Hematopoietic multipotent progenitor cell treated with erythropoietin and hydrocortisone succinate and interleukin-3 and kit ligand, for 17 days (in vitro differentiated cells): ENCODE data around the gene NUDT4.
A peak's percentile ranks its signal among the peaks of the same experiment; 100 is the strongest.

Experiments used
- DNase-seq: peaks from one replicate; pipeline ENCODE4 v3.0.0-alpha.2; 2015; ENCODE audit warnings: low spot score

The NUDT4 gene

GRCh38 chr12:93377252-93378195, at the start of gene NUDT4:
TSS of gene NUDT4 (plus strand) at chr12:93377925. CDS start at chr12:93378323, 398 bp downstream.
- DNase-seq = peak; percentile 98

- DNase-seq = no peak
These were observed 44.7 kb upstream of the NUDT4 start for GRCh38 chr12:93333054-93333453.

GRCh38 chr12:93333828-93334227, 43.9 kb upstream of the NUDT4 start:
- peak; percentile 44 for DNase-seq

GRCh38 chr12:93335603-93336162, 42.0 kb upstream of the NUDT4 start:
- no peak for DNase-seq

- no peak for DNase-seq
These were observed 41.4 kb upstream of the NUDT4 start for GRCh38 chr12:93336291-93336741.

GRCh38 chr12:93338598-93338997, 39.1 kb upstream of the NUDT4 start:
- no peak for DNase-seq

- no peak for DNase-seq
These were observed 38.0 kb upstream of the NUDT4 start for GRCh38 chr12:93339695-93340094.

- peak; percentile 77 for DNase-seq
These were observed 36.2 kb upstream of the NUDT4 start for GRCh38 chr12:93341409-93342049.

- peak; percentile 74 for DNase-seq
These were observed 30.5 kb upstream of the NUDT4 start for GRCh38 chr12:93347054-93347785.

- DNase-seq = no peak
These were observed 28.9 kb upstream of the NUDT4 start for GRCh38 chr12:93348575-93349435.

GRCh38 chr12:93351726-93352125, 26.0 kb upstream of the NUDT4 start:
- DNase-seq = no peak

GRCh38 chr12:93352321-93352720, 25.4 kb upstream of the NUDT4 start:
- DNase-seq = no peak

GRCh38 chr12:93356214-93356613, 21.5 kb upstream of the NUDT4 start:
- DNase-seq = no peak

GRCh38 chr12:93358058-93358457, 19.7 kb upstream of the NUDT4 start:
- DNase-seq = peak; percentile 15

GRCh38 chr12:93358821-93359220, 18.9 kb upstream of the NUDT4 start:
- peak; percentile 23 for DNase-seq

GRCh38 chr12:93360688-93361087, 17.0 kb upstream of the NUDT4 start:
- DNase-seq = peak; percentile 87

GRCh38 chr12:93361151-93361919, 16.4 kb upstream of the NUDT4 start:
- DNase-seq = peak; percentile 87

- DNase-seq = peak; percentile 28
These were observed 13.9 kb upstream of the NUDT4 start for GRCh38 chr12:93363841-93364297.

GRCh38 chr12:93365616-93366405, 11.9 kb upstream of the NUDT4 start:
- DNase-seq = peak; percentile 11
